Choroid plexus epithelial cell (primary cell): ENCODE data around the gene TCL1B.
"Not testable (repeated sequence)": the region's sequence is repeated elsewhere in the genome, so short reads cannot be mapped to it uniquely, and the experiment has no call there.

ENCODE experiments used
- DNase-seq: peaks from one replicate; pipeline ENCODE4 v3.0.0-alpha.2; 2010; ENCODE audit warnings: low read depth
- H3K4me3 ChIP-seq: 2 replicates; pipeline ENCODE4 v1.5.1; 2011; ENCODE audit warnings: low read depth, mild to moderate bottlenecking, control low read depth, low read length, moderate library complexity
- TF ChIP-seq, protein P1 (sequence below): conservative IDR thresholded peaks from 2 replicates; pipeline ENCODE4 v1.5.1; 2011; ENCODE audit warnings: low read depth, mild to moderate bottlenecking, control low read depth, inconsistent platforms, low read length, moderate library complexity

TCL1B gene

DNA sequence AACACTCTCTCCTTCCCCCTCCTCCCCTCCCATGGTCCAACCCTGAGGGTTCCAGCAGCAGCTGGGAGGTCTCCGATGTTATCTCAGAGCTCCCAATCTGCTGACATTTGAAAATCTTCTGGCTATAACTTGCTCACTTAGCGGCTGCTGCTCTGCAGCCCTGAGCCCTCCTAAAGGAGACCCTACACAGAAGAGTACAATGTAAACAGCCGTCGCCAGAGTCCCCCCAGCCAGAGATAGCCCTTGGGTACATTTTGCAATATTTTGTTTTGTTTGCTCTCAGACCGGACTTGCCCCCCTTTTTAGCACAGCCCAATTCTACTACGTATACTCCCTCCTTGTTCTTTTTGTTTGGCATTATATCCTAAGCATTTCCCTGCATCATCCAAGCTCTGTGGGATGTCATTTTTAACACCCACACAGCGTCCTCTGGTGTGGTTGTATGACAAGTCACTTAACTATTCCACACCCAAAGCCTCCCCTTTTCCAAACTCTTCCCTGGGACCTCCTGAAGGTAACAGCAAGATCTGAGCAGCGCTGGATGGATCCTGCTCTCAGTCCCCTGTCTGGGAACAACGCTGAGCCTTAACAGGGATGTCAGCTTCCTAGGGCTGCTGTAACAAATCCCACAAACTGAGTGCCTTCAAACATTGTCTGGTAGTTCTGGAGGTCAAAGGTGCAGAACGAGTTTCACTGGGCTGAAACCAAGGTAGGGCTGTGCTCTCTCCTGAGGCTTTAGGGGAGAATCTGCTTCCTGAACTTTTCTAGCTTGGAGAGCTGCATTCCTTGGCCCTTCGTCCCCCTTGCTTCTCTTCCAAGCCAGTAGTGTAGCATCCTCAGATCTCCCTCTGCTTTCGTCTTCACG lies 25.3 kb upstream of the TCL1B start:
- no peak for DNase-seq
- no peak overlapping the region for H3K4me3 ChIP-seq
- TF ChIP-seq, protein P1, sequence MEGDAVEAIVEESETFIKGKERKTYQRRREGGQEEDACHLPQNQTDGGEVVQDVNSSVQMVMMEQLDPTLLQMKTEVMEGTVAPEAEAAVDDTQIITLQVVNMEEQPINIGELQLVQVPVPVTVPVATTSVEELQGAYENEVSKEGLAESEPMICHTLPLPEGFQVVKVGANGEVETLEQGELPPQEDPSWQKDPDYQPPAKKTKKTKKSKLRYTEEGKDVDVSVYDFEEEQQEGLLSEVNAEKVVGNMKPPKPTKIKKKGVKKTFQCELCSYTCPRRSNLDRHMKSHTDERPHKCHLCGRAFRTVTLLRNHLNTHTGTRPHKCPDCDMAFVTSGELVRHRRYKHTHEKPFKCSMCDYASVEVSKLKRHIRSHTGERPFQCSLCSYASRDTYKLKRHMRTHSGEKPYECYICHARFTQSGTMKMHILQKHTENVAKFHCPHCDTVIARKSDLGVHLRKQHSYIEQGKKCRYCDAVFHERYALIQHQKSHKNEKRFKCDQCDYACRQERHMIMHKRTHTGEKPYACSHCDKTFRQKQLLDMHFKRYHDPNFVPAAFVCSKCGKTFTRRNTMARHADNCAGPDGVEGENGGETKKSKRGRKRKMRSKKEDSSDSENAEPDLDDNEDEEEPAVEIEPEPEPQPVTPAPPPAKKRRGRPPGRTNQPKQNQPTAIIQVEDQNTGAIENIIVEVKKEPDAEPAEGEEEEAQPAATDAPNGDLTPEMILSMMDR: no peak

DNA sequence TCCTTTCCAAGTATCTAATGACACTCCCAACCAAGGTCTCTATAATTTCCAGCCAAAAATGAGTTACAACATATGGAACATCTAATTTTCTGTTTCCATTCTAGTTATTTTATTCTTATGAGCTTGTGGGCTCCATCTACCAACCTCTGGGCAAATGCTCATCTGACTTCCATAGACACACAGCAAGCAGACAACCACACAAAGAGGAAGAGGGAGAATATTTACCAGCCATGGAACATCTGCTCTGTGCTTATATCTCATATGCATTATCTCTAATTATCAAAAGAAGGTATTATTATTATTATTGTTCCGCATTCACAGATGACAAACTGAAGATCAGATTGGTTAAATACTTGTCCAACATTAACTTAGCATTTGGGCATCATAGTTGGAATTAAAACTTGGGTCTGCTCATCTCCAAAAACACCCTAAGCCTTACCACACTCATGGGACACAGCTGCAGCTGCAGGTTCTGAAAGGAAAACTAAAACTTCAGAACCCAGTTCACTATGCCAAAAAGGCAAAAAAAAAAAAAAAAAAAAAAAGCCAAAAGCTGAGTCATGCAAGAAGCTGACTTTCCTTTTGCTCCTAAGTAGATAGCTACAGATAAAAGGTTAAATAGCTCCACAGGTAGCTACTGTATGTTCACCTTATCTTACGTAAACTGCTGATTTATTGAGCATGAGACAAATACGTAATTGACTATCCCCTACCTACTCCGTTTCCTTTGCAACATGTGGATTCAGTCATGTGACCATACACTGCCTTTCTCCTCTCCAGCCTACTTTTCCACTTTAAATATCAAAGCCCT lies 23.6 kb upstream of the TCL1B start:
- TF ChIP-seq, protein P1: no peak
- no peak for DNase-seq
- no peak overlapping the region for H3K4me3 ChIP-seq

DNA sequence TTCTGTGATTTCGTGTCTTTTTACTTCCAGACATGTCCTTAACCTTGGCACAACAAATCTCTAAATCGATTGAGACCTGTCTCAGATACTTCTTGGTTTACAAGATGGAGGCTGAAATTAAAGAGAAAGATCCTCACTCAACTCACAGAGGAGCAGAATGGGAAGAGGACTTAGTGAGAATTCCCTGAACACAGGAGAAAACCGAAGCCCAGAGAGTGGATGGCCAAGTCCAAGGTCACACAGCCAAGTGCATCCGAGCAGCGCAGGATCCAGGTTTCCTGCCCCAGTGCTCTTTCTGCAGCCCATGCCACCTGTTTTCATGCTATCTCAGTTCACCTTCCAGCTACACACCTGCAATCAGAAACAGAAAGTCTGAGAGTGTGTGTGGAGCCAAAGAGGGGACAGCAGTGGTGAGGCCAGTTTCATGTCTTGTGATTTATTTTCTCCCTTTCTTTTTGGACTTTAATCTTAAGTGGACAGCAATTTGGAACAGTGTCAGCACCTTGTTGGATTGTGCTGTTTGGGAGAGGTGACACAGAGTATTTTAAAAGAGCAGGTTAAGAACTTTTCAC lies 22.9 kb upstream of the TCL1B start:
- TF ChIP-seq, protein P1: no peak
- no peak for DNase-seq
- H3K4me3 ChIP-seq: no peak overlapping the region

GRCh38 chr14:95664066-95664465 lies 22.2 kb upstream of the TCL1B start:
- DNase-seq: no peak
- H3K4me3 ChIP-seq: no peak overlapping the region
- TF ChIP-seq, protein P1: no peak

DNA sequence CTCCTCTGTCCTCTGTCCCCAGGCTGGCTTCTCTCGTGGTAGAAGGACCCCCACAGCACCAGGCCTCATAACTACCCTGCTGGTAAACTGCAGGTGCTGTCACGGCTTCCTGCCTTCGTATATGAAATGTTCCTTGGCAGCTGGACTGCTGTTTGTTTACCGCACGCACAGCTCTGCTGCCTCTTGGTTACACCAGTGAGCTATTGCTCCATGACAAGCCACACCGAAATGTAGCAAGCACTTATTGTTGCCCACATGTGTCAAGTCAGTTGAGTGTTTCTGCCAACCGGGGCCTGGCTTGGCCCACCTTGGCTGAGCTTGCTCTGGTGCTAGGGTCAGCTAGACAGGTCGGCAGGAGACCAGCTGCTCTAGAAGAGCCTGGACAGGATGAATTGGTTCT lies 21.7 kb upstream of the TCL1B start:
- DNase-seq: no peak
- TF ChIP-seq, protein P1: no peak
- H3K4me3 ChIP-seq: no peak overlapping the region

DNA sequence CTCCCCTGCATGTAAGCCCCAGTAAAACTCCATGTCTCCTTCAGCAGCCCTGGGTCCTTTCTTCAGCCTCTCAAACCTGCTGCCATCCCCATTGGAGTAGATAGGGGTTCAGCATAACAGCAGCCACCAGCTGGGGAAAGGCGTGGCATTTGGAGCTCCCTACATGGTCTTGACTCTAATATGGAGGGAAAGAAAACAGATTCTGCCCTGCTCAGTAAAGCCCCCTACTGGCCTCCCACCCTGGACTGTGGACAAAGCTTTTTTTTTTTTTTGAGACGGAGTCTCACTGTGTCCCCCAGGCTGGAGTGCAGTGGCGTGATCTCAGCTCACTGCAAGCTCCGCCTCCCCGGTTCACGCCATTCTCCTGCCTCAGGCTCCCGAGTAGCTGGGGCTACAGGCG lies 20.7 kb upstream of the TCL1B start:
- DNase-seq, H3K4me3 ChIP-seq: not testable (repeated sequence)

DNA sequence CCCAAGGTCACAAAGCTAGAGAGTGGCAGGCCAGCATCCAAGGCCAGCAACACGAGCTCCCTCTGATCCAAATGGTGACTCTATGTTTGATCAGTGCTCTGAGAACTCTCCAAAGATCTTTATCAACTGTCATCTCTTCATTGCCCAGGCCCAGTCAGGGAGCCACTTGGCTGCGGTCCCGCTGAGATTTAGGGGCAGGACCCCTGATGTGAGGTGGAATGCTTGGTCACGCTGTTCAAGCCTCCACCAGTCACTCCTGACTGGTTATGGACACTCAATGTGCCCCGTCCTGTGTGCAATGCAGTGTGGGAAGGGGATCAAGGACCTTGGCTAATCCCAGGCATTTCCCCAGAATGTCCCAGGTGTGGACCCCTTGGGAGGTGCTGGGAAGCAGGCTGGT lies 19.8 kb upstream of the TCL1B start:
- TF ChIP-seq, protein P1: no peak
- H3K4me3 ChIP-seq: no peak overlapping the region
- DNase-seq: no peak
